ENCODE results near the gene CTNNA3. TPM values are rescaled to one million over a fixed set of nuclear protein-coding genes. Genes with fewer than 3 reads are reported as not detected.

The CTNNA3 gene
- total and polyA plus RNA-seq, 7 donors, result under 0.01 to 4.6 (median 2.4) TPM; not detected in 1

- H3K36me3 ChIP-seq, result no peaks in the 10 kb centered on the region
- no peaks in the 10 kb centered on the region for H3K27me3 ChIP-seq
- H3K4me3 ChIP-seq, result no peak overlapping the region
- WGBS, 2 donors, result 37 to 83% methylated on average over 3 of the region's 3 CpGs
- TF ChIP-seq CTCF (IDR thresholded peaks at IDR 0.05) (no peak), POLR2AphosphoS5 (IDR thresholded peaks at IDR 0.05) (no peak), POLR2A (IDR thresholded peaks at IDR 0.05) (no peak), EP300 (IDR thresholded peaks at IDR 0.05) (no peak)
- H3K27ac ChIP-seq, result no peak overlapping the region
- no peaks in the 10 kb centered on the region for H3K4me1 ChIP-seq
- no peaks in the 10 kb centered on the region for H3K9me3 ChIP-seq
- intact Hi-C loops (cut with DNase I), result no loop called here
- no peak for DNase-seq
Measured at GRCh38 chr10:67464278-67464677, 231.7 kb downstream of the CTNNA3 start.

- TF ChIP-seq EP300 (IDR thresholded peaks at IDR 0.05), result no peak
- no peak for TF ChIP-seq CTCF (IDR thresholded peaks at IDR 0.05)
- TF ChIP-seq POLR2A (IDR thresholded peaks at IDR 0.05), result no peak
- no peak for TF ChIP-seq POLR2AphosphoS5 (IDR thresholded peaks at IDR 0.05)
- Histone ChIP-seq H3K9me3 (no peaks in the 10 kb centered on the region), H3K27me3 (no peaks in the 10 kb centered on the region), H3K4me1 (no peaks in the 10 kb centered on the region), H3K27ac (no peak overlapping the region), H3K36me3 (no peaks in the 10 kb centered on the region), H3K4me3 (no peak overlapping the region)
- intact Hi-C loops (cut with DNase I), result no loop called here
- 60 to 90% methylated on average over 1 of the region's 1 CpG for WGBS, 2 donors
- DNase-seq, result no peak
Measured at GRCh38 chr10:67452892-67453291, 243.1 kb downstream of the CTNNA3 start.

- Histone ChIP-seq H3K9me3 (no peaks in the 10 kb centered on the region), H3K4me3 (no peak overlapping the region), H3K4me1 (no peaks in the 10 kb centered on the region), H3K36me3 (no peaks in the 10 kb centered on the region), H3K27ac (no peak overlapping the region), H3K27me3 (no peaks in the 10 kb centered on the region)
- TF ChIP-seq CTCF (IDR thresholded peaks at IDR 0.05) (no peak), POLR2AphosphoS5 (IDR thresholded peaks at IDR 0.05) (no peak), EP300 (IDR thresholded peaks at IDR 0.05) (no peak), POLR2A (IDR thresholded peaks at IDR 0.05) (no peak)
- DNase-seq, result no peak
- intact Hi-C loops (cut with DNase I), result no loop called here
- WGBS, 2 donors, result 23 to 67% methylated on average over 4 of the region's 4 CpGs
Measured at GRCh38 chr10:67438605-67439304, 257.2 kb downstream of the CTNNA3 start.

- DNase-seq, result no peak
- H3K4me1 ChIP-seq, result no peaks in the 10 kb centered on the region
- no peaks in the 10 kb centered on the region for H3K9me3 ChIP-seq
- H3K4me3 ChIP-seq, result no peak overlapping the region
- TF ChIP-seq POLR2AphosphoS5 (IDR thresholded peaks at IDR 0.05), result no peak
- H3K36me3 ChIP-seq, result no peaks in the 10 kb centered on the region
- WGBS, 2 donors, result 27 to 65% methylated on average over 2 of the region's 2 CpGs
- intact Hi-C loops (cut with DNase I), result no loop called here
- H3K27ac ChIP-seq, result no peak overlapping the region
- no peaks in the 10 kb centered on the region for H3K27me3 ChIP-seq
Measured at GRCh38 chr10:67433276-67433675, 262.7 kb downstream of the CTNNA3 start.

- 73 to 87% methylated on average over 3 of the region's 3 CpGs for WGBS, 2 donors
- Histone ChIP-seq H3K27me3 (no peaks in the 10 kb centered on the region), H3K4me1 (no peaks in the 10 kb centered on the region), H3K27ac (no peak overlapping the region), H3K4me3 (no peak overlapping the region), H3K36me3 (no peaks in the 10 kb centered on the region), H3K9me3 (peaks cover 0 to 3% (median 0%) of the 10 kb centered on the region in 4 donors)
- intact Hi-C loops (cut with DNase I), result no loop called here
- no peak for DNase-seq
- TF ChIP-seq POLR2AphosphoS5 (IDR thresholded peaks at IDR 0.05) (no peak), POLR2A (IDR thresholded peaks at IDR 0.05) (no peak), CTCF (IDR thresholded peaks at IDR 0.05) (no peak), EP300 (IDR thresholded peaks at IDR 0.05) (no peak)
Measured at GRCh38 chr10:67402620-67403019, 293.4 kb downstream of the CTNNA3 start.
